HG03457 (cell line): ENCODE measurements around the gene POU6F2.

Experiments used
- ATAC-seq: cut with Tn5 transposase; IDR thresholded peaks from one replicate; pipeline ENCODE4 v1.9.1; 2021; ENCODE audit warnings: moderate number of reproducible peaks; ENCODE audit not compliant: unreplicated experiment

The POU6F2 gene

DNA sequence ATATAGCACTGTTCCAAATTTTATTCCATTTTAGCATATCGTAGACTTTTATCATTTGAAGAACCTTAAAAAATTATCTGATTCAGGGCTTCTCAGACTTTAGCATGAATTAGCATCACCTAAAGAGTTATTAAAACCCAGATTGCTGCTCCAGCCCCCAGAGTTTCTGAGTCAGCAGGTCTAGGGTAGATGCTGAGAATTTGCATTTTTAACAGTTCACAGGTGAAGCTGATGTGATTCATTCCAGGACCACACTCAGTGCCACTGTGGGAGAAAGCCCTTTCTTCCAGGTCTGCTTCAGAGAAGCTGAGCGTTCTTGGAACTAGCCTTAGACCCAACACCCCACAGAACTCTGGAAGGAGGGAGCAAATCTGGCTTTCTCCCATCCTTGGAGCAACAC is 414.4 kb downstream of the POU6F2 start:
- no peak for ATAC-seq

- ATAC-seq: no peak
Observed at GRCh38 chr7:39394105-39394680, 416.5 kb downstream of the POU6F2 start.

GRCh38 chr7:39399458-39399857 is 421.7 kb downstream of the POU6F2 start:
- ATAC-seq: no peak

DNA sequence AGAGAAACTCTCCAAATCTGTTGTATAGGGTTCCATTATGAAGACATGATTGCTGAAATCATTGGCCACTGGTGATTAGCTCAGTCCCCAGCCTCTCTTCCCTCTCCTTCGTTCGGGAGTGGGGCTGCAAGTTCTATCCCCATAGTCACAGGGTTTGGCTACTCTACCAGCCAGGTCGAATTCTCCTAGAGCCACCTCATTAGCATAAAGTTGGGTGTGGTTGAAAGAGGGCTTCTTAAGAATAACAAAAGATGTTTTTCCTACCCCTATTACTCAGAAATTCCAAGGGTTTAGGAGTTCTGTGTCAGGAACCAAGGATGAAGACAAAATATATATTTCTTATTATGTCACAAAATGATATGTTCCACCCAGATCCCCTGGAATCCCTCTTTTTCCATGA is 422.3 kb downstream of the POU6F2 start:
- no peak for ATAC-seq

GRCh38 chr7:39400836-39401235 is 423.1 kb downstream of the POU6F2 start:
- no peak for ATAC-seq

- no peak for ATAC-seq
Observed at GRCh38 chr7:39402034-39402433, 424.3 kb downstream of the POU6F2 start.

GRCh38 chr7:39404907-39405306 is 427.2 kb downstream of the POU6F2 start:
- no peak for ATAC-seq

DNA sequence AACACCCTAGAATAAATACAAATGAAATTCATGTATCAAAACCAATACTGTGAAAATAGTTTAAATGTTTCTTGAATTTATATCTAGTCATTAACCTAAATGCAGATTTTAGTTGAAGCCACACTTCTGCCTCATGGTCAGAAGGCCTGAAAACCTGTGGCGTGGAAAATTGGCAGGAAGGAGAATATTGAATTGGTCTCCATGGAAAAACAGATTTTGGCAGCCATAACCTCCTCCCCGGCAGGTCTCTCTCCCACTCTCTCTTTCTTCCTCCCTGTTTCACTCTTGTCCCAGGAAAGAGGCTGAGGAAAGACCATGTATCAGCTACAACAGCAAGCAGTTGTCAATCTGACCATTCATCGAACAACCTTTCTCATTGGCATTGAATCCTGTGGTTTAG is 427.9 kb downstream of the POU6F2 start:
- no peak for ATAC-seq

DNA sequence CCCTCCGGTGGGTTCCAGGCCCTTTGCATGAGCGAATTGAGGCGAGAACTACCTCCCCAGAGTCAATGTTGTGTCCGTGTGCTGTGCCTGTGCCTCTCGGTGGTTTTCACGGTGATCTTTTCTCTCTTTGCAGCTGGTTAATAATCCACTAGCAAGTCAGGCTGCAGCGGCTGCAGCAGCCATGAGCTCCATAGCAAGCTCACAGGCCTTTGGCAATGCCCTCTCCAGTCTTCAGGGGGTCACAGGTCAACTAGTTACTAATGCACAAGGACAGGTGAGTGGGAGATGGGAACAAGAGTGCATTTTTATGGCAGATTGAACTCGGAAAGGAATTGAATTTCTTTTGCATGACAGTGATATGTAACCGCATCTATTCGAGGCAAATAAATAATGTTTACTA is 428.8 kb downstream of the POU6F2 start:
- no peak for ATAC-seq

DNA sequence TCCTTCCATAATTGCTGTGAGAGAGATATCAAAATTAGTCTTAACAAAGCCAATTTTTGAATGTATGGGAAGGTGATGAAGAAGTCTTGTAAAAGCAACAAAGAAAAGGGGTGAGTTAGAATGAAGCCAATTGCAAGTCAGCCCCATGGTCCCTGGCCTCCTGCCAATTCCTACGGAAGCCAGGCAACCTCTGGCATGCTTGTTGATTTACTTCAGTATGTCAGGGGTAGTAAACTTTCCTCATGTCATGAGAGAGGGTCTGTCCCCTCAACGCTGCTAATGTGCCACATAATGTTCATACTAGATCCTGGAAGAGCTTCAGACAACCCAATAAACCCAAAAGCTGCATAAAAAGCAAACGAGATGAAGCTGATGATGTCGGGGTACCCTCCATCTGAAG is 429.4 kb downstream of the POU6F2 start:
- no peak for ATAC-seq

DNA sequence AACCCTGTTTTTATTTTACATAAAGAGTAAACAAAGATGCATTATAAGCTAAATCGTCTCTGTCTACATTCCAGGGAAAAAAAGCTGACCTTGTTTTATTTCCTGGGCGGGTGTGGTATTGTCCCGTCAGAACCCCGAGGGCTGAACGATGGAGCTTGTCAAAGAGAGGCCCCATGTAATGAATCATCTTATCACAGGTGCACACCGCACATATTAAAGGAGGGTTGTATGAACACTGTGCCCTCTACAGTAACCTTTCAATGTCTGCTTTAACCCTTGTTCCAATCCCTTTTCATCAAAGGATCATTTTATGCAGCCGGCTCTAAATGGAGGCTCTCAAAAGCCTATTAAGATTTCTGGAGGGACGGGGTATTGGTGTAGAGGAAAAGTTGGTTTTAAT is 430.0 kb downstream of the POU6F2 start:
- ATAC-seq: no peak

DNA sequence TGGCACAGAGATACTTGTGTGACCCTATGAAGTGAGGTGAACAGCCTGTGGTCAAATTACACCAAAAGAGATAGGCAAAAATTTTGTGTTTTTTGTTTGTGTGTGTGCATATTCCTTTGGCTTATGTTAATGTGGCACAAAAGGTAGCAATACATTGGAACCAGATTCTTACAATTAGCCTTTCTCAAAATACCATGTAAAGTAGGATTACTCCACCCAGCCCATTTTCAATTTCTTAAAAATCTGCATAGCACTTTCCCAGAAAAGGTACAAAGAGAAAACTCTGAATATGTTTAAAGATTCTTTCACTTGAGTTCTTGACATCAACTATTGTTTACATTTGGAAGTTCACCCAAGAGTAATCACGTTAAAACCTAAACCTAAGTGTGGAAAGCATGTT is 431.2 kb downstream of the POU6F2 start:
- ATAC-seq: no peak

DNA sequence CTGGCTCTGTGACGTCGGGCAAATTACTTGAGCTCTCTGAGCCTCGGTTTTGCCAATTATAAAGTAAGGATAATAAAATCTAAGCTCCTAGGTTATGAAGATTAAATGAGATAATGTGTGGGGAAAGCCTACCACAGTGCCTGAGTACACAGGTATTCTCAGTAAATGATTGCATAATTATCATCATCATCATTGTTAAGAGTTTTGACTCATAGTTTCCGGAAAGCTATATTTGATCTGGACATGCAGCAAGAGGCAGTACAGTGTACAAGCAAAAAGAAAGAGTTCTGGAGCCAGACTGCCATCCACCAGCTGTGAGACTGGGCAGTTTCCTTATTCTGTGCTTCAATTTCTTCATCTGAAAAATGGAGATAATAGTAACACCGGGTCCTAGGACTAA is 432.9 kb downstream of the POU6F2 start:
- no peak for ATAC-seq

GRCh38 chr7:39413636-39414223 is 436.0 kb downstream of the POU6F2 start:
- ATAC-seq: peak; percentile 17

GRCh38 chr7:39414224-39415035 is 436.7 kb downstream of the POU6F2 start:
- ATAC-seq: peak; percentile 80

DNA sequence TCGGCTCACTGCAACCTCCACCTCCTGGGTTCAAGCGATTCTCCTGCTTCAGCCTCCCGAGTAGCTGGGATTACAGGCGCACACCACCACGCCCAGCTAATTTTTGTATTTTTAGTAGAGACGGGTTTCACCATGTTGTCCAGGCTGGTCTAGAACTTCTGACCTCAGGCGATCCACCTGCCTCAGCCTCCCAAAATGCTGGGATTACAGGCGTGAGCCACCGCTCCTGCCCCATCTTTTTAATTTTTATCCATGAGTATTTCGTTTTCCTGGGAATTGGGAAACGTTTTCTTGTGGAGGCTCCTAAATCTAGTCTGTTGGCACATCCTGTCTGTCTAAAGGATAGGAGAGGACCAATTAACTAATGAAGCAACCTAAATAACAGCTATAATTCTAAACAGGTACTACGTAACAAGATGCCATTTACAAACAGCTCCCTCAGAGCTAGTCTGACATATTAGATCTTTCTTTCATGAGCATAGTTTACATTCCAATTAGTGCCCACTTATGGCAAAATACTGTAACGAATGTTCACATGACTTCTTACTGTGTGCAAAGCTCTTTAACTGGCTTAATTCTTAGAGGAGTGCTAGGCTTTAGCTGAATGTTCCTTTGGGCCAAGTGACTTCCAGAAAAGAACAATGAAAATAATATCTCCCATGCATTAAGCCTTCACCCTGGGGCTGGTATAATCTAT is 437.5 kb downstream of the POU6F2 start:
- no peak for ATAC-seq

DNA sequence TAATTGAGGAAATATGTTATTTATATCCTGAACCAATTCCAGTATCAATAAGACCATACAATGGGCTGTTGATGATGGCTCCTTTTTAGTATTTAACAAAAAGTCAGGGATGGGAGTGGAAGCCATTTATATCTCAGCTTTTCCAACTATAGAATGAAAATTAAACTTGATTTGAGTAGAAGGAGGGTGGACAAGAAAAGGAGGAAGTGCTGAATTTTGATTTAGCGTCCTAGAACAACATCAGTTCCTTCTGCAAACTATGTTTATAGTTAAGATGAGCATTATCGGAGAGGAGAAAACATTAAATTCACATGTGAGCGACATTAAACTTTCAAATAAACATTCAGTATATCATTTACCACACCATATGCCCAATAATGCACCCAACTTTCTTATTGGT is 439.2 kb downstream of the POU6F2 start:
- no peak for ATAC-seq

- ATAC-seq: no peak
Observed at GRCh38 chr7:39417642-39418041, 439.9 kb downstream of the POU6F2 start.

DNA sequence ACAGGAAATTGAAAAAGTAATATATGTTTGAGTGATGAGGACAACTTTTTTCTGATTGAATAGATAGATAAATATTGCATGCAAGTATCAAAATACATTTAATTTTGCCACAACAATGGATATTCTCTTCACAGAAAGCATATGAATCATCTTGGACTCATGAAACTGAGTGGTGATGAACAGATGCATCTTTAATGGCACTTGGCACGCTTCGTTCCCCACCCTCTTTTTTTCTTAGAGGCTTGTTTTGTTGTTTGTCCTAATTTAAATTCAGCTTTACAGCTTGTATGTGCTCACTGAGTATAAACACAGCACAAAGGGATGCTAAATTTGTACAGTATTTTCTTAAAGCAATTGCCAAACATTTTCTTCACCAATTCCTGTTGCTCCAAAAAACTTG is 443.5 kb downstream of the POU6F2 start:
- no peak for ATAC-seq

DNA sequence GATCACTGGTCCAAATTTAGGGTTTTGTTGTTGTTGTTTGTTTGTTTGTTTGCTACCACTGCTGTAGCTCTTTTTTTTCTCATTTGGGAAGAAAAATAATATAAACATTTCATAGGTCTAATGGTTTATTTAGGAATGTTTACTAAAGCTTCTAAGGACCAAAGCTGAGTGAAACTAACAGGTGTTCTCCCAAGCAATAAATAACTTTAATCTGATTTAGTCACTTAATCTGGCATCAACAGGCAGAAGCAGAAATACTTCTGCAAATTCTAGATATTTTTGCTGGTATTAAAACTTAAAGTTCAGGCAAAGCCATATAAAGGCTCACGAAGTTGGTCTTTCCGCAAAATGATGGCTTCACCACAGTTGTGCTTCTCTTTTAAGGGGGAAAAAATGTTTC is 444.0 kb downstream of the POU6F2 start:
- no peak for ATAC-seq

DNA sequence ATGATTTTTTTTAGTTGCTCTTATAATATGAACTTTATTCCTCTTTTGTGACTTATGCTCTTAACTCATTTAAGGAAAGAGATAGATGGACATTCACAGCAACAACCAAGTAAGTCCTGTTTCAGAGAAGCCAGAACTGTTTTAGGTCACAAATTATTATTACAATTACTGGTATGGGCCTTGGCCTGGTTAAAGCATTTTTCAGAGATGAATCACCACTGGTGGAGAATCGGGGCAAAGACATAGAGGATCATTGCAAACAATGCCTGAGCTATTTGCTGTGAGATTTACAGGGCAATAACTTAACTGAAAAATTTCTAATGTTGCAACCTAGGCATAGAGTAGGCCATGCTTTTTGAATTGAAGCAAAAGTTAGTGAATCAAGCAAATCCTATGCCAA is 450.5 kb downstream of the POU6F2 start:
- ATAC-seq: no peak

DNA sequence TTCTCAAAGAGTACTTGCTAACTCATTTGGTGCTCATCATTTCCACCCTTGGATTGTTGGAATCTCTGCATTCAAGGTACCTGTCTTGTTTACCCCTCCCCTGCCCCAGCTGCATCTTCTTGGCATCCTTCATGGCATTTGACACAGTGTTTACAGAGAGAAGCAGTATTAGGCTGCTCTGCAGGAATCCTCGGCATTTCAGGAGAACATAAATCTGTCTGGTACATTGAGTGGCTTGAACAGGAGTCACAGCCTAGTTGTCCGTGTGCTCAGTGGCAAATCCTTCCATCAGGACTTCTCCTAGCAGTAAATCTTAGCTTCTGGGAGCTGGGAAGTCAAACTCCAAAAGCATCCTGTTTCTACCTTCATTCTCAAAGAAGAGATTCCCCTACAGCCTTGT is 451.7 kb downstream of the POU6F2 start:
- ATAC-seq: no peak
